Activated CD8-positive, alpha-beta memory T cell treated with anti-CD3 and anti-CD28 coated beads for 24 hours (primary cell): Measurements from ENCODE around the gene LRRC59.
"Not testable (repeated sequence)": the region's sequence is repeated elsewhere in the genome, so short reads cannot be mapped to it uniquely, and the experiment has no call there.

Source experiments
- DNase-seq: peaks from one replicate; pipeline ENCODE4 v3.0.0-alpha.2; 2020

The LRRC59 gene

DNA sequence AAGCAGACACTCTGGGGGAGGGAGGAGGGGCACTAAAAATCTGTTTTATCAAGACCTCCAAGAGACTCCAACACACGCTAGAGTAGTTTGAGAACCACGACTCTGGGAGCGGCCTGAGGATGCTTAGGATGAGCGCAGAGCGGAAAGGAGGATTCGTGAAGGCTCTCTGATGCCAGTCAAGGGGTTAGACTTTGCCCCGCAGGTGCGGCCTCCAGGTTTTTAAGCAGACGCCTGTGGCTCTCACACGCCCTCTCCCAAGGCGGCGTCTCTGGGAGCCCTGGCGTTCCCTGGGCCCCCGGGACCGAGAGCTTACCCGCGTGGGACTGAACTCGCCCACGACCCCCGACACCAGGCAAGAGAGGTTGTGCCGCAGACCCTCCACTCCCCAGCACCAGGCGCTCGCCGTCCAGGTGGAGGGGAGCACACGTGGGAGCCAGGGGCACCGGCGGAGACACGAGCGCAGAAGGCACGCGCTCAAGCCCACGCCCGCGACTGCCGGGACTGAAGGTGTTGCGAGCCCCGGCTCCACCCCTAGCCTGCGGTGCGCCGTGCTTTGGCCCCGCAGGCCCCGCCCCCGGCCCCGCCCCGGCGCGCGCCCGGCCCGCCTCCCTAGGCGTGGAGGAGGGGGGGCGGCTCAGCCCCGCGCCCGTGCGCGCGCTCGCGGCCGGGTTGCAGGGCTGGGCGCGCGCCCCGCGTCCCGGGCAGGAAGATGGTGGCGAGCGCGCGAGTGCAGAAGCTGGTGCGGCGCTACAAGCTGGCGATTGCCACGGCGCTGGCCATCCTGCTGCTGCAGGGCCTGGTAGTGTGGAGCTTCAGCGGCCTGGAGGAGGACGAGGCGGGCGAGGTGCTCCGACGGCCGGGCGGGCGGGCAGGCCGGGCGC is 51.7 kb downstream of the LRRC59 start, which contains the start of gene XYLT2:
Gene XYLT2, plus strand, starts transcription at position 695 of the 881 bp plus-strand sequence. Its CDS starts 15 bp downstream, at position 710.
- DNase-seq: peak; percentile 95

DNA sequence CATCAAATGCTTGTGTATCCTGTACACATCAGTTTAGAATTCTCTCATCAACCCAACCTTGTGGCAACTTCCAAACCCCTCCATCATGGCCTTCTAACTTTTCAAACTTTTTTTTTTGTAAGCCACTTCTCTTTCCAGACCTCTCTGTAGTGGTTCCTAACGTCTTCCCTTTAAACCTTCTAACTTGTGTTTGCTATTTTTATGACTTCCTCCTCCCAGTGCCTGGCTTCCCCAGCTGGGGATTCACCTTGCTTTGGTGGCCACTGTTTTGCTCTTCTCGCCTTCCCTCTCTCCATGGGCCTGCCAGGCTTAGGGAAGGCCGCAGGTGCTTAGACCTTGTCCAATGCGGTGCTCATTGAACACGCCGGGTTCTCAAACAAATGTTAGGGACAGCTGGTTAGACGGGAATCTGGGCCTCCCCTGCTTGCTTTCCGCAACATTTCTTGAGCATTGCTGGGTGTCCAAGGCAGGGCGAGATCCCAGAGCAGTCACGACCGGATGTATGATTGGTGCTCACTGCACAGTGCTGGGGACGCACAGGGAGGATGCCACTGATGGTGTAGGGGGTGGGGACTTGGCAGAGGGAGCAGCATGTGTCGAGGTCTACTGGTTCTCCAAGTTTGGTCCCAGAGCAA is 52.5 kb downstream of the LRRC59 start:
- DNase-seq: peak; percentile 68

DNA sequence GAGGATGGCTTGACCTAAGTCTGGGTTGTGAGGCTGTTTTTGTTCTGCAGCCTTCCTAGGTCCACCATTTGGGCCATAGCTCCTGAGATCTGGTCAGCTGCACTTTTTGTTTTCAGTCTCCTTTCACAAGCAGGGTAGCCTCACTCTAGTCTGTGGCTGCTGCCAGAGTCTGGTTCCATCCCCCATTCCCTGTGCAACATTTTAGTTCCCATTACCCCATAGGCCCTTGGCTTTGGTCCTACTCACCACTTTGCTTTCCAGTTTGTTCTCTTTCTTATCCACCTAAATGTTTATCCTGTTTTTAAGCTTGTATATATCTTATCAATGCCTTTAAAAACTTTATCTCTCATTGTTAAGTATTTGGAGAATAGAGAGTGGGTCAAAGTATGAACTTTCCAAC is 57.9 kb downstream of the LRRC59 start:
- no peak for DNase-seq

DNA sequence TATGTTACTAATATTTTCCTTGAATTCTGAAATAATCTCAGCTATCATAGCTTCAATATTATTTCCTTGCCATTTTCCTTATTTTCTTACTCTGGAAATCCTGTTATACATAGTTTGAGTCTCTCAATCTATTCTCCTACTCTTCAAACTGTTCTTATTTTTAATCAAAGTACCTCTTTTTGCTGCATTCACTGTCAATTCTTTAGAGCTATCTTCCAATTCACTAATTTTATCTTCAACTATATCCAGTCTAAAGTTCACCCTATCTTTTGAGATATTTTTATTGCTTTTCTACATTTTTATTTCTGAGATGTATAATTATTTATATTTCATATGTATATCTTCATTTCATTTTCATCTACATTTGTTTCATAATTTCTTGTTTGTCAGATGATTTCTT is 58.7 kb downstream of the LRRC59 start:
- DNase-seq: no peak

DNA sequence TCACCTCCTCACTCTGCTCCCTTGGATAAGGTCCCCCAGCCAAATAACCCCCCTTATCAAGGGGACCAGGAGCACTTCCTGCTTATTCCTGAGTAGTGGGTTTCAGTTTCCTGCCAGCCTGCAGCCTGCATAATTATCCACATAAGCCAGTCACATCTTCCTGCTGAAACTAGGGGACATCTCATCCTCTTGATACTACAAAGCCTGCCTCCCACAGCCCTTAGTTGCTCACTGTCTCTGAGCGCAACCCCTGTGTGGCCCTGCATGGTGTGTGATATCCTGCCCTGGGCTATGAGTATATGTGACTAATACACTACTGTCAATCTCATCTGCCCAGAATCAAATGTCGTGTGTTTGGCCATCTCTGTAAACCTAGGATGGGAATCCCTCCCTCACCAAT is 59.4 kb downstream of the LRRC59 start:
- DNase-seq: no peak

DNA sequence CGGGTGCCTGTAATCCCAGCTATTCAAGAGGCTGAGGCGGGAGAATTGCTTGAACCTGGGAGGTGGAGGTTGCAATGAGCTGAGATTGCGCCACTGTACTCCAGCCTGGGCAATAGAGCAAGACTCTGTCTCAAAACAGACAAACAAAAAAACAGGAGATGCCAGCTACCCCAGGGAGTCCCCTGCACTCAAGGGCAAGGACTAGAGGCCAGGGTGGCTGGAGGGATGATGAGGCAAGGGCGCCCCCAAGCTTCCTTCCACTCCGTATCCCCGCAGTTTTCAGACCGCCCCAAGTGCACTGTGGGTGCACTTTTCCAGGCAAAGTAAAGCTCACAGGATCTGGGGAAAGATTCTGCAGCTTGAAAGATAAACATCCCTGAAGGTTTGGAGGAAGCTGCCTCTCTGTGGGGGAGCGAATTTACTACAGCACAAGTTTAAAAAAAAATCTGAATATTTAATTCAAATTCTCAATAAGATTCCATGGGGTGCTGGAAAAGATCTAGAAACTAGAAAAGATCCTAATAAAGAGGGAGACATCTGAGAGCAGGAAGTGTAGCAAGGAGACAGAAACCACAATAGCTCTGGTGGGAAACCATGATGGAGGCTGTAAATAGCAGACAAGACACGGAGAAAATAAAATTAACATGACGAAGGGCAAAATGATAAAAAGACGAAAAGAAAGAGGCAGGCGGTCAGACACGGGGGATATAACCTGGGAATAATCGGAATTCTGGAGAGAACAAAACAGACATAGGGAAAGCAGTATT is 63.8 kb downstream of the LRRC59 start:
- DNase-seq: not testable (repeated sequence)

DNA sequence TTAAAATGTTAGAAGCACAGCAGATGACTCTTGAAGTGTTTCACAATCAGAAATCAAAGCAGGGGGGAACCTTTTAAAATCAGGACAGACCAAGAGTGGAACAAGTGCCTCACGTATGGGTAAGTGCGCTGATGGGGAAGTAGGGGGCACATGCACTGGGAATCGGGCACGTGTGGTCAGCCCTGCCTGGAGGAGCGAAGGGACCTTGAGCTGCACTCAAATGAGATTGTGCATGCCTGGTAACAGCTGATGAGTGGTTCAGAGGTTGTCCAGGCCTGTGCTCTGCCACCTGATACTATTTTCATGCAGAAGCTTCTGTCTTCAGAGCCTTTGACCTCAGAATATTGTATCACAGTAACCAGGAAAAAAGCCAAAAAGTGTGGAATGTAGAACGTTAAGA is 65.1 kb downstream of the LRRC59 start:
- no peak for DNase-seq
